CD8-positive, alpha-beta memory T cell (primary cell): ENCODE measurements around the gene THRAP3. TPM values are rescaled to one million over a fixed set of nuclear protein-coding genes. Genes with fewer than 3 reads are reported as not detected.

ENCODE experiments used
- CTCF ChIA-PET: fragments of 350-600 bp; sonication (Branson Sonifier 250); formaldehyde crosslinking; loops from one replicate; lab custom pipeline; 2021; ENCODE audit warnings: antibody characterized with exemption; lab: Charles Lee
- POLR2A ChIA-PET: fragments of 350-600 bp; sonication (Branson Sonifier 250); formaldehyde crosslinking; loops from one replicate; lab custom pipeline; 2021; ENCODE audit warnings: antibody characterized with exemption; lab: Charles Lee
- DNase-seq, 5 donors: peaks; one replicate each; pipeline versions ENCODE4 v3.0.0 to v3.0.0-alpha.2; 2020 to 2022; ENCODE audit warnings: mixed read lengths in 1 of 5
- H3K27ac ChIP-seq: one replicate; pipeline ENCODE4 v1.7.0; 2013; ENCODE audit warnings: low read depth, mild to moderate bottlenecking, low read length, moderate library complexity
- H3K27me3 ChIP-seq: 2 replicates; pipeline ENCODE4 v1.7.0; 2013; ENCODE audit warnings: low read length, mild to moderate bottlenecking; ENCODE audit not compliant: insufficient read depth, poor library complexity, severe bottlenecking
- H3K36me3 ChIP-seq: 2 replicates; pipeline ENCODE4 v1.7.0; 2013; ENCODE audit warnings: mild to moderate bottlenecking, low read length, moderate library complexity; ENCODE audit not compliant: insufficient read depth
- H3K4me1 ChIP-seq: 2 replicates; pipeline ENCODE4 v1.7.0; 2013; ENCODE audit warnings: mild to moderate bottlenecking, low read length, moderate library complexity; ENCODE audit not compliant: insufficient read depth
- H3K4me3 ChIP-seq: 2 replicates; pipeline ENCODE4 v1.7.0; 2013; ENCODE audit warnings: mild to moderate bottlenecking, low read length
- H3K9me3 ChIP-seq: 2 replicates; pipeline ENCODE4 v1.7.0; 2013; ENCODE audit warnings: mild to moderate bottlenecking, low read length
- H3K27ac Mint-ChIP-seq, 8 donors: one replicate each; pipeline ENCODE4 v1.8.0; 2020 to 2021; ENCODE audit warnings: mixed read lengths in 8 of 8, mild to moderate bottlenecking in 6 of 8, inconsistent platforms in 3 of 8, moderate library complexity in 3 of 8
- H3K27me3 Mint-ChIP-seq, 2 donors: one replicate each; pipeline ENCODE4 v1.8.0; 2020 to 2021; ENCODE audit warnings: mixed read lengths in 2 of 2, mild to moderate bottlenecking in 1 of 2, moderate library complexity in 1 of 2
- H3K36me3 Mint-ChIP-seq, 3 donors: one replicate each; pipeline ENCODE4 v1.8.0; 2020 to 2021; ENCODE audit warnings: mixed read lengths in 3 of 3, inconsistent platforms in 1 of 3, mild to moderate bottlenecking in 1 of 3
- H3K4me1 Mint-ChIP-seq, 3 donors: one replicate each; pipeline ENCODE4 v1.8.0; 2020 to 2021; ENCODE audit warnings: mixed read lengths in 3 of 3, inconsistent platforms in 1 of 3, mild to moderate bottlenecking in 1 of 3
- H3K4me3 Mint-ChIP-seq, 7 donors: one replicate each; pipeline ENCODE4 v1.8.0; 2020 to 2021; ENCODE audit warnings: mixed read lengths in 7 of 7, mild to moderate bottlenecking in 6 of 7, moderate library complexity in 4 of 7, inconsistent platforms in 2 of 7
- H3K9me3 Mint-ChIP-seq, 5 donors: one replicate each; pipeline ENCODE4 v1.8.0; 2020 to 2022; ENCODE audit warnings: mixed read lengths in 5 of 5, mild to moderate bottlenecking in 3 of 5, moderate library complexity in 2 of 5, inconsistent platforms in 1 of 5
- polyA plus RNA-seq: library from polyadenylated mRNA; unstranded; fragments of 300-500 nt; fragmentation: Illumina TruSeq; gene quantifications from one replicate; pipeline ENCODE4 v1.2.3, GENCODE V29; 2021
- total RNA-seq, 2 experiments: library from RNA; stranded (reverse); gene quantifications; one replicate each; pipeline ENCODE4 v1.2.3, GENCODE V29; 2021

The THRAP3 gene
- total and polyA plus RNA-seq, 3 experiments from 2014 or later, result 100 to 168 (median 167) TPM

- Histone ChIP-seq H3K36me3 (peaks cover 14% of the 10 kb centered on the region), H3K4me1 (peaks cover 31% of the 10 kb centered on the region), H3K9me3 (no peaks in the 10 kb centered on the region), H3K4me3 (no peak overlapping the region), H3K27ac (no peak overlapping the region), H3K27me3 (no peaks in the 10 kb centered on the region)
- Mint-ChIP-seq H3K36me3 (peaks cover 5 to 76% (median 12%) of the 10 kb centered on the region in 3 donors), H3K4me1 (peaks cover 10 to 11% (median 11%) of the 10 kb centered on the region in 3 donors), H3K4me3 (no peak overlapping the region), H3K27ac (peak overlapping the region in 1 of 8 donors; percentile 17), H3K27me3 (no peaks in the 10 kb centered on the region), H3K9me3 (no peaks in the 10 kb centered on the region)
- DNase-seq, result no peak
- ChIA-PET POLR2A (no interaction called here), CTCF (interaction anchor here (0.9 kb wide), 1 partner anchor 37 kb away, joined by 3 read pairs; no protein-coding TSS in a partner anchor)
These were observed 122.6 kb downstream of the THRAP3 start for GRCh38 chr1:36346741-36347370.

GRCh38 chr1:36349241-36349671, 125.0 kb downstream of the THRAP3 start:
- CTCF ChIA-PET, result interaction anchor here (1.0 kb wide), 1 partner anchor 72 kb away, joined by 3 read pairs; no protein-coding TSS in a partner anchor
- no peak for DNase-seq
- no peaks in the 10 kb centered on the region for H3K9me3 ChIP-seq
- no peaks in the 10 kb centered on the region for H3K27me3 ChIP-seq
- Mint-ChIP-seq H3K27me3 (no peaks in the 10 kb centered on the region), H3K4me3 (no peak overlapping the region), H3K36me3 (peaks cover 5 to 76% (median 13%) of the 10 kb centered on the region in 3 donors), H3K27ac (no peak overlapping the region), H3K9me3 (no peaks in the 10 kb centered on the region), H3K4me1 (peaks cover 8 to 11% (median 11%) of the 10 kb centered on the region in 3 donors)
- H3K27ac ChIP-seq, result no peak overlapping the region
- H3K4me3 ChIP-seq, result no peak overlapping the region
- peaks cover 21% of the 10 kb centered on the region for H3K4me1 ChIP-seq
- POLR2A ChIA-PET, result interaction anchor here (0.6 to 0.7 kb wide), 2 partner anchors 39 to 51 kb away, joined by 3 read pairs; no protein-coding TSS in a partner anchor
- peaks cover 27% of the 10 kb centered on the region for H3K36me3 ChIP-seq

DNA sequence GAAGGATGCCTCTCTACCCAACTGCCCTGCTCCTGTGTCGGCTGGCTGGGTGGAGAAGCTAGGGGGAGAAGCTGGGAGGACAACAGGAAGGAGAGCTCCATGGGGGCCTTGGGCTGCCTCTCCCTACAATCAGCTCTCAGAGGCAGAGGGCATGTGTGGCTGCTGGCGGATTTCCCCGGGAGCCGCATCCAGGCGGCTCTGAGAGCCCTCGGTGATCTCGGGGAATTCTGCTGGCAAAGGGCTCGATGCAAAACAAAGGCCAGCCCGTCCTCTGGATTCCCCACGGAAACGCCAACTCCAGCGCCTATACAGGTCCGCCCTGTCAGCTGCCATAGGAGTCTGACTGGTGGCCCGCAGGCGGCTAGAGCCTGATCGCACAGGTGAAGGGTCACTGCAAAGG, 125.6 kb downstream of the THRAP3 start:
- H3K4me1 Mint-ChIP-seq, result peaks cover 8 to 11% (median 11%) of the 10 kb centered on the region in 3 donors
- Histone ChIP-seq H3K36me3 (peaks cover 32% of the 10 kb centered on the region), H3K27me3 (no peaks in the 10 kb centered on the region), H3K4me1 (peaks cover 21% of the 10 kb centered on the region), H3K9me3 (no peaks in the 10 kb centered on the region), H3K27ac (no peak overlapping the region), H3K4me3 (no peak overlapping the region)
- DNase-seq, result no peak
- H3K9me3 Mint-ChIP-seq, result no peaks in the 10 kb centered on the region
- H3K4me3 Mint-ChIP-seq, result no peak overlapping the region
- H3K27ac Mint-ChIP-seq, result peak overlapping the region in 1 of 8 donors; percentile 68
- ChIA-PET CTCF (interaction anchor here (1.0 to 1.5 kb wide), 4 partner anchors 18 to 73 kb away, joined by 3 read pairs; no protein-coding TSS in a partner anchor), POLR2A (interaction anchor here (0.6 kb wide), 1 partner anchor 38 kb away, joined by 3 read pairs; no protein-coding TSS in a partner anchor)
- peaks cover 5 to 76% (median 16%) of the 10 kb centered on the region in 3 donors for H3K36me3 Mint-ChIP-seq
- no peaks in the 10 kb centered on the region for H3K27me3 Mint-ChIP-seq

DNA sequence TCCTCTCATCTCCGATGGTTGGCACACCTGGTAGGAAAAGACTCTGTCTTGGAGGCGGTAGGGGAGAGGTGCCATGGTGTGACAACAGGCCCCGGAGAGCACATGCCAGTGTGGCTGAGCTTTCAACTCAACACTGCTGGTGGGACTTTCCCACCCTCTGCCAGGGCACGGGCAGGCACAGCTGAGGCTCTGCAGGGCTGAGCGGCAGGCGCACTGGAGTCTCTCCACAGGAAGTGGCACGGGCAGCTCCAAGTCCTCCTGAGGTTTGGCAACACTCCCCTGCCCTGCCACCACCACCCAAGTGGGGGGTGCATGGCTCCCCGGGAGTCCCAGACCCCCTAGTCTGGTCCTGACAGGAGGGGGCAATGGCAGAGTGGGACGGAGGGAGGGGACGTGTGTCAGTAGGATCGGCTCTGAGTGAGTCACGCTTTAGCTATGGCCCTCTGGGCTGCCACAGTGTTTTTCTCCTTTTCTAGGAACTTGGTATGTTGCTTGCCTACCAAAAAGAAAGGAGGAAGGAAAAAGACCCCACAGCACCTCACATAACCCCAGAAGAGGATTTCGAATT, 126.5 kb downstream of the THRAP3 start:
- H3K36me3 Mint-ChIP-seq, result peaks cover 5 to 76% (median 20%) of the 10 kb centered on the region in 3 donors

GRCh38 chr1:36351227-36351977, 127.2 kb downstream of the THRAP3 start:
- peaks cover 21% of the 10 kb centered on the region for H3K4me1 ChIP-seq
- no peaks in the 10 kb centered on the region for H3K9me3 ChIP-seq
- no peak for DNase-seq
- H3K36me3 ChIP-seq, result peaks cover 43% of the 10 kb centered on the region
- Mint-ChIP-seq H3K27ac (peak overlapping the region in 1 of 8 donors; percentile 59), H3K27me3 (no peaks in the 10 kb centered on the region), H3K36me3 (peaks cover 5 to 77% (median 20%) of the 10 kb centered on the region in 3 donors), H3K4me3 (no peak overlapping the region), H3K4me1 (peaks cover 8 to 11% (median 11%) of the 10 kb centered on the region in 3 donors), H3K9me3 (no peaks in the 10 kb centered on the region)
- H3K4me3 ChIP-seq, result no peak overlapping the region
- H3K27me3 ChIP-seq, result no peaks in the 10 kb centered on the region
- ChIA-PET POLR2A (no interaction called here), CTCF (interaction anchor here (1.1 to 1.5 kb wide), 4 partner anchors 9 to 68 kb away, joined by 3 to 5 read pairs (median 4); no protein-coding TSS in a partner anchor)
- H3K27ac ChIP-seq, result no peak overlapping the region

More for the DNA sequence above, 126.5 kb downstream of the THRAP3 start:
- H3K4me1 Mint-ChIP-seq, result peaks cover 8 to 11% (median 11%) of the 10 kb centered on the region in 3 donors
- H3K9me3 ChIP-seq, result no peaks in the 10 kb centered on the region
- peak overlapping the region; percentile 14 for H3K4me3 ChIP-seq
- H3K4me1 ChIP-seq, result peaks cover 21% of the 10 kb centered on the region
- no peak overlapping the region for H3K27ac ChIP-seq
- no peaks in the 10 kb centered on the region for H3K27me3 Mint-ChIP-seq
- CTCF ChIA-PET, result interaction anchor here (1.0 to 1.5 kb wide), 5 partner anchors 8 to 68 kb away, joined by 3 to 5 read pairs (median 3); no protein-coding TSS in a partner anchor
- H3K4me3 Mint-ChIP-seq, result no peak overlapping the region
- H3K27ac Mint-ChIP-seq, result peak overlapping the region in 5 of 8 donors; percentile 41 to 84 (median 79)
- POLR2A ChIA-PET, result no interaction called here
- H3K36me3 ChIP-seq, result peaks cover 41% of the 10 kb centered on the region
- peak in 2 of 5 donors; percentile 16 to 50 for DNase-seq
- H3K9me3 Mint-ChIP-seq, result no peaks in the 10 kb centered on the region
- no peaks in the 10 kb centered on the region for H3K27me3 ChIP-seq

GRCh38 chr1:36352125-36352909, 128.1 kb downstream of the THRAP3 start:
- H3K36me3 Mint-ChIP-seq, result peaks cover 5 to 77% (median 17%) of the 10 kb centered on the region in 3 donors
- Histone ChIP-seq H3K27ac (no peak overlapping the region), H3K27me3 (no peaks in the 10 kb centered on the region), H3K9me3 (no peaks in the 10 kb centered on the region), H3K36me3 (peaks cover 45% of the 10 kb centered on the region), H3K4me1 (peaks cover 21% of the 10 kb centered on the region), H3K4me3 (no peak overlapping the region)
- H3K9me3 Mint-ChIP-seq, result no peaks in the 10 kb centered on the region
- CTCF ChIA-PET, result interaction anchor here (1.3 kb wide), 1 partner anchor 10 kb away, joined by 5 read pairs; no protein-coding TSS in a partner anchor
- peak overlapping the region in 4 of 8 donors; percentile 12 to 94 (median 50) for H3K27ac Mint-ChIP-seq
- peaks cover 0 to 2% of the 10 kb centered on the region in 2 donors for H3K27me3 Mint-ChIP-seq
- H3K4me1 Mint-ChIP-seq, result peaks cover 8 to 11% (median 11%) of the 10 kb centered on the region in 3 donors
- no peak for DNase-seq
- POLR2A ChIA-PET, result no interaction called here
- no peak overlapping the region for H3K4me3 Mint-ChIP-seq
